NCI-H1930 (cell line): Measurements from ENCODE around the gene HOMER3.
"Not testable (repeated sequence)": the region's sequence is repeated elsewhere in the genome, so short reads cannot be mapped to it uniquely, and the experiment has no call there.

ENCODE experiments used
- DNase-seq, 2 experiments: peaks; one replicate each; lab custom pipeline; 2025; lab: John Stamatoyannopoulos, UW

Gene HOMER3

DNA sequence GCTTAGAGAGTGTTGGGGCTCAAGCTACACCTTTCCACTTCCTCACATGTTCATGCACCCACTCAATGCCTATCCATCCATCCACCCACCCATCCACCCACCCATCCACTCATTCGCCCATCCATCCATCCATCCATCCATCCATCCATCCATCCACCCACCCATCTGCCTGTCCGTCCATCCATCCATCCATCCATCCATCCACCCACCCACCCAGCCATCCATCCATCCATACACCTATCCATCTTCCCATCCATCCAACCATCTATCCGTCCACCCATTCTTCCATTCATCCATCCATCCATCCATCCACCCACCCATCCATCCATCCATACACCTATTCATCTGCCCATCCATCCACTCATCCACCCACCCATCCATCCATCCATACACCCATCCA, 13.1 kb upstream of the HOMER3 start:
- DNase-seq = no peak

DNA sequence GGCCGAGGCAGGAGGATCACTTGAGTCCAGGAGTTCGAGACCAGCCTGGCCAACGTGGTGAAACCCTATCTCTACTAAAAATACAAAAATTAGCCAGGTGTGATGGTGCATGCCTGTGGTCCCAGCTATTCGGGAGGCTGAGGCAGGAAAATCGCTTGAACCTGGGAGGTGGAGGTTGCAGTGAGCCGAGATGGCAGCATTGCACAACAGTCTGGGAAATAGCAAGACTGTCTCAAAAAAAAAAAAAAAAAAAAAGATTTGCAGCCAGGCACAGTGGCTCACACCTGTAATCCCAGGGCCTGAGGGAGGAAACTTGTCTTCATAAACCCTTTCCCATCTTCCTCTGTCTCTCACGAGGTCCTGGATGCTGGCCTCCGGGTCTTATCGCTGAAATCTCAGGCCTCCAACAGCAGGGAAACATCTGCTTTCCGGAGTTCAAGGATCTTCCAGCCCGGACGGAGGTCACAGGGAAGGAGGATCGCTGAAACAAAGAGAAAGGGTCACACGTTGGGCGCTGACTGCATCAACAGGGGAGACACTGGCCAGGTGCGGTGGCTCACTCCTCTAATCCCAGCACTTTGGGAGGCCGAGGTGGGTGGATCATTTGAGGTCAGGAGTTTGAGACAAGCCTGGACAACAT, 11.5 kb upstream of the HOMER3 start:
- not testable (repeated sequence) for DNase-seq

DNA sequence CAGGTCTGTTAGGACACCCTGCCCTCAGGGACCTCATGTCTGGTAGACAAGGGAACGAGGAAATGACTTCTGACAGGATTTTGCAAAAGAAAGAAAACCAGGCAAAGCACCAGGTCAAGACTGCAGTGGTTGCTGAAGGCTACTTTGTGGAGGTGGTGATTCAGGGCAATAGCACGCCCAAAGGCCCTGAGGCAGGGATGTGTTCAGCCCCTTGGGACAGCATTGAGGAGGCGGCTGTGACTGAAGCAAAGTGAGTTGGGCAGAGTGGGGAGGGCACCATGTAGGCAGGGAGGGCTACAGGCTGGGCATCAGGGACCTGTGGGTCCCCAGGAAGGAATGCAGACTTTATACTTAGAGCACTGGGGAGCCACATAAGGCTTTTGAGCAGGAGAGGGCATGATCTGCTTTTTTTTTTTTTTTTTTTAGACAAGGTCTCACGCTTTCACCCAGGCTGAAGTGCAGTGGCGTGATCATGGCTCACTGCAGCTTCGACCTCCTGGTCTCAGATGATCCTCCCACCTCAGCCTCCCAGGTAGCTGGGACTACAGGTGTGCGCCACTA, 10.8 kb upstream of the HOMER3 start:
- no peak for DNase-seq

DNA sequence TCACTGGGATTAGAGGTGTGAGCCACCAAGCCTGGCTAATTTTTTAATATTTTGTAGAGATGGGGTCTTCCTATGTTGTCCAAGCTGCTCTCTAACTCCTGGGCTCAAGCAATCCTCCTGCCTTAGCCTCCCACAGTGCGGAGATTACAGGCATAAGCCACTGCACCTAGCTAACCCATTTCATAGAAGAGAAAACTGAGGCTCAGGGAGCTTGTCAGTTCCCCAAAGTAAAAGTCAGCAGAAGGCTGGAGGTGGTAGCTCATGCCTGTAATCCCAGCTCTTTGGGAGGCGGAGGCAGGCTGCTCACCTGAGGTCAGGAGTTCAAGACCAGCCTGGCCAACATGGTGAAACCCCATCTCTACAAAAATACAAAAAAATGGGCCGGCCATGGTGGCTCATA, 8.8 kb upstream of the HOMER3 start:
- no peak for DNase-seq

DNA sequence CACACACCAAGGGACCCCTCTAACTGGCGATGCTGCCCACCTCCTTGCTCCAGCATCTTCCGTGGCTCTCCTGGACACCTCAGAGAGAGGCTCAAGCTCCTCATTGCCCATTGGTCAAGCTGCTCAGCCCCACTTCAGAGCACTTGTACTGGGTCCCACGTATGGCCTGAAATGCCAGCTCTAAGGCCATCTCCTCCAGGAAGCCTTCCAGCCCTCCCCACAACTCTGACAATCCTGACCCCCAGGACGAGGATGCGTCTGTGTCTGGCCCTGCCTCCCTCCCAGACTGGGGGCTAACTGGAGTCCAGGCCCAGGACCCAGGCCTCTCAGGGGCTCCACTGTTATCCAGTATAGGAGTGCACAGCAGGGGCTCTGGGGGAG, 7.9 kb upstream of the HOMER3 start:
- no peak for DNase-seq

DNA sequence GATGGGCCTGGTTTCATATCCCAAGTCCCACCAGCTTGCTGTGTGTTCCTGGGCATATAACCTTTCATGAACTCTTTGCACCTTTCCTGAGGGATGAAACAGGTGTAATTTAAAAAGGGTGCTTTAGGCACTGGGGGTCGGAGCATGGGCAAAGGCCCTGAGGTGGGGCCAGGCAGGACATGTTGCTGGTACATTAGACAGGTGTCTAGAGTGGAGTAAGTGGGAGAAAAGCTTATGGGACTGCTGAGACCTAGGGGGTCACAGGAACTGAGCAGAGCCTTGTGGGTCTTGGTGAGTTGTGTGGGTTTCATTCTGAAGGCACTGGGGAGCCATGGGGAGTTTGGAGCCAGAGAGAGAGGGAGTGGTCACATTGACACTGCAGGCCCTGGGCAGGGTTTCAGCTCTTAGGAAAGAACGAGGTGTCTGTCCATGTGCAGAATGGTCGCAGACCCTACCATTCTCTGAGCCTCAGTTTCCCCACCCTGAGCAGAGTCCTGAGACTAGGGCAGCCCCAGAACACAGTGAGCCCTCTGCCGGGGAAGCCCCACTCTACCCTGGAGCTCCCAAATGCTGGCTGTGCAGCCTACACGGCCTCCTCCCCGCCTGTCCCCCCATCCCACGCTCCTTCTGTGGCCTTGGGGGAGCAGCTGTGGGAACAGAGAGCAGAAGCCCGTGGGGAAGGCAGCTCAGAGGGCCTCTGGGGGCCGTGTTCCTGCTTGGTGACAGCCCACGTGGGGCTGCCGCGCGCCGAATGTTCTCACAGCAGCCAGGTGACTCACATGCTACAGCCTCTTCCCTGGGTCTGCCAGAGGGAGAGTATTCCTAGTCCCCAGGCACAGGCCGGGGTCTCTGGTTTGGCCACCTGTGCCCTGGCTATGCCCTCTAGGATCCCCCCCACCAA, 7.3 kb upstream of the HOMER3 start:
- no peak for DNase-seq

DNA sequence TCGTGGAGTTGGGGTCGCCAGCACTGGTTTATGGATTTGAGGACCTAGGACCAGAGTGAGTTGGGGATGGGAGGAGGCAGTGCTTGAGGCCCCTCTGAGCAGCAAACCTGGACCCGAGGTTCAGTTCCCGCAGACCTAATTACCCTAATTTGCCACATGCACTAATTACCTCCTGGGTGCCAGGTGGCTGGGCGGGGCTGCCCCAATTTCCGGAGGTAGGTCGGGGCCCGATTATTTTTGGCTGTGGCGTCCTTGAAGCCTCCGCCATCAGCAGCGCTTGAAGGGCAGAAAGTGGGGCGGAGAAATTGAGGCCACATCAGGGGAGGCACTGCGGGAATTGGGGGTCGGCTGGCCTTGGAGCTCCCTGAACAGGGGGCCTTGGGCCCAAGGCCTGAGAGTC, 5.9 kb upstream of the HOMER3 start:
- no peak for DNase-seq

DNA sequence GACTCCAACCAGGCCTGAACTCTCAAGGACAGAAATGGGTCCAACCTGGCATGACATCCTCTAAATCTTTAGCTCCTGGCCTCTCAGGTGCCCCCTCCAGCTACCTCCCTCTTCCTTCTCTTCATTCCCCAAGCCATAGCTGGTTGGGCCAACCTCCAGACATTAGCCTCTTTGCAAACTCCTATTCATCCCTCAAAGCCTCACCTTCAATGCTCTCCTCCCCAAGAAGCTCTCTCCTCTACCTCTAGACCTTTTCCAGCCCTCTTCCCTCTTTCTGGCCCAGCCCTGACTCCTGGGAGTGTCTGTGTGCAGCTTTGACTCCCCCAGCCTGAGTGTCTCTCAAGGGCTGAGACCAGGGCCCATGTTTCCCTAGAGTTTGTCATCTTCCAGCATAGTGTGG, 5.3 kb upstream of the HOMER3 start:
- DNase-seq = no peak

DNA sequence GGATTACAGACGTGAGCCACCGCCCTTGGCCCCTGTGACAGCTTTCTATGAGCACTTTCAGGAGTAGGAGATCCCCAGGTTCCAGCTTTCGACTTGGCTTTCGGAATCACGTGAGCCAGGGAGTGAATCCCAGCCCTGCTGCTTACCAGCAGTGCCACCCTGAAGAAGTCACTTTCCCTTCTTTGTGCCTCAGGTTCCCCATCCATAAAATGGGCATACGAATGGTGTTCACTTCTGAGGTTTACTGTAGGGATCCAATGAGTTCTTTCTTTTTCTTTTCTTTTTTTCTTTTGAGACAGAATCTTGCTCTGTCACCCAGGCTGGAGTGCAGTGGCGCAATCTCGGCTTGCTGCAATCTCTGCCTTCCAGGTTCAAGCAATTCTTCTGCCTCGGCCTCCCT, 4.3 kb upstream of the HOMER3 start:
- DNase-seq = no peak

DNA sequence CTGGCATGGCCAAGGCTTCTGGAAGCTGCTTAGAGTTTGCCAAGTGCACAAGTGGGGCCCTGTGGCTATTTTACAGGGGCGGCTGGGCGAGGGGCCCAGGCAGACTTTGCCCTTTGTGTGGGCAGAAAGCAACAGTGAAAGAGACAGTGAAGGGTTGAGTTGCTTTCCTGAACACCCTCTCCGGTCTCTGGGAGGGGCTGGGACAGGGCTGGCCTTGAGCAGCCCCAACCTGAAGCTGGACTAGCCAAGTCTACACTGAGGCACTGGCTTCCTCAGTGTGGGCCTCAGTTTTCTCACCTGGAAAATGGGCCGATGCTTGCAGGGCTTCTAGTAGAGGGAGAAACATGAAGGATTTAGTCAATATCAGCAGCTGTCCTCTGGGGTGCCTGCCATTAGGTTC, 2.4 kb upstream of the HOMER3 start:
- DNase-seq = no peak

DNA sequence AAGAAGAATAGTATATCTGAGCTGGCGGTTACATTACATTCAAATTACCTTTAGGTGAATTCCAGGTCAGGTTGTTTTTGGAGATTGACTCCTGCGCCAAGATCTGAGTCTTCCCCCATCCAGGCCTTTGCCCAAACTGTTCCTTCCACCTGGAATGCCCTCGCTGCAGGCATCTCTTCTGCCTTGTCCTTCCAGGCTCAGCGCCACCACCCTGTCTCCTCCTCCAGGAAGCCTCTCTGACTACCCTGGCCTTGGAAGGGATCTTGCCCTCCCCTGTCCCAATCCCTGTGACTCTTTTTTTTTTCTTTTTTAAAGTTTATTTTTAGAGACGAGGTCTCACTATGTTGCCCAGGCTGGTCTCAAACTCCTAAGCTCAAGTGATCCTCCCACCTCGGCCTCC, 1.7 kb upstream of the HOMER3 start:
- DNase-seq = no peak

DNA sequence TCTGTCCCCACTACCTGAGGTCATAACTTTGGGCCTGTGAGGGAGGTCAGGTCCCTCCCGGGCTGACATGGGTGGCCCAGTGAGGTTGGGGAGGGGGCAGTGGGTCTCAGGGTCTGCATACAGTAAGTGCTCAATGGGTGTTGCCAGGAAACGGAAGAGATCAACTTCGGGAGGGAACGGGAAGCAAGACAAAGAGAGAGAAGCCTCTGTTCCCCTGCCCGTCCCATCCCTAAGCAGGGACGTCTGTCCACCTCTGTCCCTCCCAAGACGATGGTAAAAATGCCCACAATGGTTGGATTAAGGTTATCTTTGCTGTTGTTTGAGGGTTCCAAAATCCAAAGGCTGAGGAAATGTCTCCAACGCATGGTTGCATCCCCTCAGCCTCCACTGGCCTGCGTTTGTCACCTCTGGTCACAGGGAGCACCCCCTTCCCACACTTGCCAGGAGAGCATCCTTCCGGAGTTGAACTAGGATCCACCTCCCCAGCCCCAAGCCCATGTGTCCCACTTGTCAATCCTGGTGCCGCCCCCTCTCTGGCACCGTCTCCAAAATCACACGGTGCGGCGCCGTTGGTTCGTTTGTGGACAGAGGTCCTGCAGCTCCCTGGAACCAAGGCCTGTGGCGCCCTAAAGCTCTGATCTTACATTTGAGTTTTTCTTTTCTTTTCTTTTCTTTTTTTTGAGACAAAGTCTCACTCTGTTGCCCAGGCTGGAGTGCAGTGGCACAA, 774 bp upstream of the HOMER3 start:
- DNase-seq = no peak

DNA sequence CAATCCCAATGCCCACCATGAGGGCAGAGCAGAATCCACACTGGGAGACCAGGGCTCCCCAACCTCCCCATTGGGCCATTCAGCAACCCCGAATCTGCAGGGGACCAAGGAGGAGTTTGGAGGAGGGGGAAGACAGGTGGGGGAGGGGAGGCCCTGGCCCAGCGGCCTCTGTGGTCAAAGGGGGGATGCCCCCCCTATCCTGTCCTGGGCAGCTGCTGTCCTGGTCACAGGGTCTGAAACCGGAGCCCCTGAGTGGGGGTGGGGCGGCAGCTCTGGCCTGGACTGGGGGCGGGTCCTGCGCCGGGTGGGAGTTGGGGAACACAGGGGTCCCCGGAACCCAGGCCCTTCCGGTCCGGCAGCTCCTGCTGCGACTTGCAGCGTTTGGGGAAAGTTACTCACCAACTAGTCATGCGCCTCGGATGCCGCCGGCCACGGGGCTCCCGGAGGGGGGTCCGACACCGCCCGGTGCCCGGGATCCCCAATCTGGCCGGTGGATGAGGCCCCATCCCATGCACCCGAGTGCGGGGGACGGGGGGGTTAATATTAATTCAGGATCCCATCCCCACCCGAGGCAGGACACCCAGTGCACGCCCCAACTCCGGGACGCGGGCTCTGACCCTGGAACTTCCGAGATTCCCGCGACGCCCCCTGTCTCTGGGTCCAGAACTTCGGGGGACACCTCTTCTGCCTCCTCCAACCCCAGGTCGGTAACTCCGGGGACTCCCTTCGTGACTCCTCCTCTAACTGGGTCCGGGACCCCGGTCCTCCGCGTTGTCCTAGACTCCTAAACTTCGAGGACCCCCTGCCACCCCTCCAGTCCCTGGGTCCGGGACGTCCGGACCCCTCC, 872 bp downstream of the HOMER3 start:
- no peak for DNase-seq

DNA sequence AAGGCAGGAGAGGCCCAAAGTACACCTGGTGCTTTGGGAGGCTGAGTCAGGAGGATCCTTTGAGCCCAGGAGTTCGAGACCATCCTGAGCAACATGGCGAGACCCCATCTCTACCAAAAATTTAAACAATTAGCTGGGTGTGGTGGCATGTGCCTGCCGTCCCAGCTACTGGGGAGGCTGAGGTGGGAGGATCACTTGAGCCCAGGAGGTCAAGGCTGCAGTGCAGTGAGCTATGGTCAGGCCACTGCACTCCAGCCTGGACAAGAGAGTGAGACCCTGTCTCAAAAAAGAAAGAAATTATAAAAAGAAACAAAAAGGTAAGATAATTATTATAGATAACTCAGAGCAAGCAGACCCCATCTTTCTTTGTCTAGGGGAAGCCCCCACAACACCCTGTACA, 1.9 kb downstream of the HOMER3 start:
- no peak for DNase-seq

DNA sequence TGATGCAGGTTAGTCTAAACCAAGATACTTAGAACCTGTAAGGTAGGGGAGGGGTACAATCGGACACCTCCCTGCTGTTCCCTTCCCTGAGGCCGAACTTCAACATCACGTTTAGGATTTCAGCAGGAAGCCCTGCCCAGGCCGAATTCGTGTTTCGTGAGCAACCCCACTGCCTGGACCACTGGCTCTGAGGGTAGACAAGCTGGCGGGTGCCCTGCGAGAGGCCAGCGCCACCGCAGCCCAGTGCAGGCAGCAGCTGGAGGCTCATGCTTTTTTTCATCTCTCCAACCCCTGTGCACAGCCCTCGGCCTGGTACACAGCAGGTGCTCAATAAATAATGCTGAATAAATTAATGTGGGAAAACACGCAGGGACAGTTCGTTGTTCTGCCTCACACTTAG, 7.7 kb downstream of the HOMER3 start:
- no peak for DNase-seq

DNA sequence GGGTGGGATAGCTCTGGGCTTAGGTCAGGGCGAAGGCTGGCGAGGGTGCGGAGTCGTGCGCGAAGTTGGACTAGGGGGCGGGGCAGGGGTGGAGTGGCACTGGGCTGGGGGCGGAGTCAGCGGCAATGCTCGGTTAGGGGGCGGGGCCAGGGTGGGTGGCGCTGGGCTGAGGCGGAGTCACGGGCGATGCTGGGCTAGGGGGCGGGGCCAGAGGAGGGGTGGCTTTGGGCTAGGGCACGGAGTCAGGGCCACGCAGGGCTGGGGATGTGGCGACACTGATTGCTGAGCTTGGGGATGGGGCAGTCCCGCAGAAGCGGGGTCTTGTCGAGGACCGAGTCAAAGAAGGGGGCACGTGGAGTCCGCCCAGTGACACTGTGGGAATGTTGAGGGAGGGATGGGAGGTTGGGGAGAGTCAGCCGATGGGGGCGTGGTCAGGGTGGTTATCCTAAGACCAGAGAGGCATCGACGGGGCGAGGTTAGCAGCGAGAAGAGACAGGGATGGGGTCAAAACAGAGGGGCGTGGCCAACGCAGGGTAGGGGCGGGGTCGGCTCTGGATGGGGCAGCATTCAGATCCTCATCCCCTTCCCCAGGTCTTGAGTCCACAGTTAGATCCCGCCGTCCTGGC, 8.7 kb downstream of the HOMER3 start:
- no peak for DNase-seq

DNA sequence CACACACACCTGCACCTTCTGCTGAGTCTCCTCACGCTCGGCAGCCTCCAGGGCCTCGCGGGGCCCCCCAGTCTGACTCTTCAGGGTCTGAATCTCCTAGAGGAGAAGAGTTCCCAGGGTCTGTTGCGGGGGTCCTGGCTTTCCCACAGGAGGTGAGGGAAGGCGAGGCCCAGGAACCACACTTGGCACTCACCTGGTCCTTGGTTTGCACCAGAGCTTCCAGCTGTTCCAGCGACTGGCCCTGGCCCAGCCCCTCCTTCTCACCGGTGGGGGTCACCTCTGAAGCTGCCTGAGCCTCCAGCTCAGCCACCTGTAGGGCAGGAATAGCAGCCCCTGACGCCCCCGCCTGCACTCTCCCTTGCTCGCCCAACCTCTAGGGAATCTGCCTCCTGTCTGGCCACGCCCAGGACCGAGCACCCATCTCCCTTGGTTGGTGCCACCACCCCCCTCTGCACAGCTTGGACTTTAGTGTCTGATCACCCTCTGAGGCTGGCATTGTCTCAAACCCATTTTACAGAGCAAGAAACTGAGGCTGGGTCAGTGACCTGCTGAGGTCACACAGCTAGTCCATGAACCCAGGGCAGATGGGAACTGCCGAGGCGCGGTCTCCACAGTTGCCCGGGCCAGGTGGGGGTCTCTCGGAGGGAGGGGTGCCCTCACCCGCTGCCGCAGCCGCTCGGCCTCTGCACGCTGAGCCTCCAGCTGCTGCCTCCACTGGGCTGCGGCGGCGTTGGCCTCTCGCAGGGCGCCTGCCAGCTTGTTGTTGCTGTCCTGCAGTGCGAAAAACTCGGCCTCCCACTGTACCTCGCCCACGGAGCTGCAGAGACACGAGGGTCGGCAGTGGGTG, 9.5 kb downstream of the HOMER3 start:
- DNase-seq = no peak

DNA sequence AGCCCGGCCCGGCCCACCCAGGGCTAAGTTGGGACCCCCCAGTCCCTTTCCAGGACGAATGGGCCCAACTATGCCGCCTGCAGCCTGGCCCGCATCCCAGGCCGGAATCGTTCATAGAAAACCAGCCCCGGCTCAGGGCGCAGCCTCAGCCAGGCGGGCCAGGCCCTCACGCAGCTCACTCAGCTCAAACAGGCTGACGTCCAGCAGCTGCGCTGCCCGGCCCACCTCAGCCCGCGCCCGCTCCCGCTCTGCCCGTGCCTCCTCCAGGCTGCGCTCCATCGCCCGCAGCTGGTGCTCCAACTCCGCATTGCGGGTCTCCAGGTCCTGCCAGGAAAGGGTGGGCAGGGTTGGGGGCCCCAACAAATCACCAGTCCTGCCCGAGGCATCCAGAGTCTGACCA, 11.7 kb downstream of the HOMER3 start:
- no peak for DNase-seq

DNA sequence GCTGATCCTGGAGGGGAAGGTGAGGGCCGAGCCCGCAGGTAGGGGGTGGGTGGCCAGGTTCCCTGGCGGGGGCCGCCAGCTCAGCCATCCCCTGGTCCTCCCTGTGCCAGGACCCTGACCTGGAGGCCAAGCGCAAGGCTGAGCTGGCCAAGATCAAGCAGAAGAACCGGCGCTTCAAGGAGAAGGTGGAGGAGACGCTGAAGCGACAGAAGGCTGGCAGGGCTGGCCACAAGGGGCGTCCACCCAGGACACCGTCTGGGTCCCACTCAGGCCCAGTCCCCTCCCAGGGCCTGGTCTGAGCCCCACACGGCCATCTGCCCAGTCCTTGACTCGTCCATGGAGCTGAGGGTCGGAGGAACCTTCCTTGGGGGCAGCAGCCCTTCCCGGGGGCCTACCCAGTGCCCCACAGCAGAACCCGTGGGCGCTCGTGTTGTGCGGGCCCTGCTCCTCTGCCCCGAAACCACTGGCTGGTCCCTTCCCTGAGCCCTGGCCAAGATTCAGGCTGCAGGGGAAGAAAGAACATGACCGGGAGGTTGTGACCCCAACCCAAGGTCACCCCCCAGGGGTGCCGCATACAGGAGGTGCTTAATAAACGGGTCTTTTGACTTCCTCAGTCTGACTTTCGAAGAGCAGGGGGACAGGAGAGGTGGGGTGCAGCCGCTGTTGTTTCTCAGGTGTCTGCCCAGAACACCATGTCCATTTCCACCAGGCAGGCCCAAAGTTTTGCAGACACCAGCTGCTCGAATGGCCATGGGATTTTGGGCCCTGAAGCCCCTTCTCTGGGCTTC, 12.8 kb downstream of the HOMER3 start:
- no peak for DNase-seq
